GM12875 (cell line): ENCODE data around the gene COX17.

Experiments
- H3K4me3 ChIP-seq: one replicate; pipeline ENCODE4 v1.5.1; 2011; ENCODE audit warnings: low read depth, low read length, control low read depth
- CTCF ChIP-seq: IDR thresholded peaks from 2 replicates; pipeline ENCODE4 v1.5.1; 2011; ENCODE audit warnings: low read depth, mild to moderate bottlenecking, control low read depth, inconsistent platforms, low read length, moderate library complexity, borderline replicate concordance; ENCODE audit not compliant: insufficient read depth

The COX17 gene

GRCh38 chr3:119624002-119624720 lies 53.0 kb downstream of the COX17 start:
- no peak overlapping the region for H3K4me3 ChIP-seq
- TF ChIP-seq CTCF: no peak

DNA sequence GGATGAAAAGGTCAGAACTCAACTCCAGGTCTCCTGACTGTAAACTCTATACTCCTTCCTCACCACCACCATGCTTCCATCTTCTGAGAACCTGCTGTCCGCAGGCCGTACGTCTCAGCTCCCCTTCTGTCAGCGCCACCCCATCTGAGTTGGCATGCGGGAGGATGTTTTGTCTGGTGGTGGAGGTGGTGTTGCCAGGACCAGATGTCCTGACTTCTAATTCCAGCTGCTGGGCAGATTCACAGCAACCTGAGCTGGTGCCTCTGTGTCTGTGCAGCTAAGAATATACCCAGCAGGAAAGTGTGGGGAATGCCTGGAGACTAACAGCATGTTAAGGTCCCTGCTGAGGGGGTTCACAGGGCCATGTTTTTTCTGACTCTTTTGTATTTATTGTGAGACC lies 56.3 kb downstream of the COX17 start:
- no peak for TF ChIP-seq CTCF
- no peak overlapping the region for H3K4me3 ChIP-seq
